Measurements from ENCODE around the gene MRM3.
A peak's percentile ranks its signal among the peaks of the same experiment; 100 is the strongest.
"Not testable (repeated sequence)": the region's sequence is repeated elsewhere in the genome, so short reads cannot be mapped to it uniquely, and the experiment has no call there.

Gene MRM3

GRCh38 chr17:755319-755961 is 26.7 kb upstream of the MRM3 start:
- not testable (repeated sequence) for DNase-seq

- DNase-seq: not testable (repeated sequence)
These were observed 26.1 kb upstream of the MRM3 start for GRCh38 chr17:756010-756567.

- no peak for DNase-seq
These were observed 22.2 kb upstream of the MRM3 start for GRCh38 chr17:759964-760363.

- DNase-seq: no peak
These were observed 21.8 kb upstream of the MRM3 start for GRCh38 chr17:760371-760770.

- DNase-seq: no peak
These were observed 15.1 kb upstream of the MRM3 start for GRCh38 chr17:767076-767475.

- DNase-seq: no peak
These were observed 9.1 kb upstream of the MRM3 start for GRCh38 chr17:773016-773415.

GRCh38 chr17:773467-774312 is 8.5 kb upstream of the MRM3 start:
- no peak for DNase-seq

GRCh38 chr17:774313-774584 is 7.9 kb upstream of the MRM3 start:
- no peak for DNase-seq

GRCh38 chr17:778096-778495 is 4.1 kb upstream of the MRM3 start:
- DNase-seq: no peak

- no peak for DNase-seq
These were observed 2.0 kb downstream of the MRM3 start for GRCh38 chr17:784143-784542.

GRCh38 chr17:785901-786300 is 3.7 kb downstream of the MRM3 start:
- DNase-seq: not testable (repeated sequence)

- DNase-seq: no peak
These were observed 5.6 kb downstream of the MRM3 start for GRCh38 chr17:787641-788221.

GRCh38 chr17:788551-788950 is 6.4 kb downstream of the MRM3 start:
- DNase-seq: no peak

- no peak for DNase-seq
These were observed 7.1 kb downstream of the MRM3 start for GRCh38 chr17:789160-789840.

GRCh38 chr17:789931-790873 is 8.0 kb downstream of the MRM3 start:
- not testable (repeated sequence) for DNase-seq

GRCh38 chr17:790874-791247 is 8.7 kb downstream of the MRM3 start:
- DNase-seq: not testable (repeated sequence)

- DNase-seq: no peak
These were observed 9.7 kb downstream of the MRM3 start for GRCh38 chr17:791829-792228.

- DNase-seq: no peak
These were observed 10.1 kb downstream of the MRM3 start for GRCh38 chr17:792277-792676.

GRCh38 chr17:794876-795275 is 12.7 kb downstream of the MRM3 start:
- peak; percentile 16 for DNase-seq

- no peak for DNase-seq
These were observed 13.1 kb downstream of the MRM3 start for GRCh38 chr17:795276-795675.

GRCh38 chr17:795721-796120 is 13.6 kb downstream of the MRM3 start:
- DNase-seq: no peak

GRCh38 chr17:796609-797008 is 14.5 kb downstream of the MRM3 start:
- DNase-seq: no peak
